Astrocyte of the hippocampus (primary cell): ENCODE measurements around the gene FMO2.
A peak's percentile ranks its signal among the peaks of the same experiment; 100 is the strongest.

Experiments
- DNase-seq: peaks from one replicate; pipeline ENCODE4 v3.0.0; 2011; ENCODE audit warnings: low read depth, low spot score

FMO2 gene, protein sequence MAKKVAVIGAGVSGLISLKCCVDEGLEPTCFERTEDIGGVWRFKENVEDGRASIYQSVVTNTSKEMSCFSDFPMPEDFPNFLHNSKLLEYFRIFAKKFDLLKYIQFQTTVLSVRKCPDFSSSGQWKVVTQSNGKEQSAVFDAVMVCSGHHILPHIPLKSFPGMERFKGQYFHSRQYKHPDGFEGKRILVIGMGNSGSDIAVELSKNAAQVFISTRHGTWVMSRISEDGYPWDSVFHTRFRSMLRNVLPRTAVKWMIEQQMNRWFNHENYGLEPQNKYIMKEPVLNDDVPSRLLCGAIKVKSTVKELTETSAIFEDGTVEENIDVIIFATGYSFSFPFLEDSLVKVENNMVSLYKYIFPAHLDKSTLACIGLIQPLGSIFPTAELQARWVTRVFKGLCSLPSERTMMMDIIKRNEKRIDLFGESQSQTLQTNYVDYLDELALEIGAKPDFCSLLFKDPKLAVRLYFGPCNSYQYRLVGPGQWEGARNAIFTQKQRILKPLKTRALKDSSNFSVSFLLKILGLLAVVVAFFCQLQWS

GRCh38 chr1:171185091-171185490 is at the start of gene FMO2:
FMO2 (plus strand) TSS chr1:171185300; CDS start chr1:171185714, 414 bp downstream.
- DNase-seq: peak; percentile 16

GRCh38 chr1:171137580-171137979 is 47.5 kb upstream of the FMO2 start:
- DNase-seq: no peak

DNA sequence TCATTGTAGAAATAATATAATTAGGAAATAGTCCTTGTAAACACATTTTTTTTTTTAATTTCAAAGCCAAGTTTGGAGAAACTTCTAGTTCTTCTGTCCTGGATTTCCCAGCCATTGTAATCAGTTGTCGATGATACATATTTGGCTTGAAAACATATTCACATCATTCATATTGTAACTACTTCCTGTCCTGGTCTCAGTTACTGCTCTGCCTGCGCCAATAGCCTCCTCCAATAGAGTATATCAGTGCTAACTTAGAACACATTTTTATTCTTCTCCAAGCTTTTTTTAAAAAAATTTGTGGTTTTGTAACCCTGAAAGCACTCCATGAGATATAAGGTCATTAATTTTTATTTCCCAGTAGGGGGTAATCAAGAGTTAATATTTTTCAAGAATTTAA is 46.1 kb upstream of the FMO2 start:
- DNase-seq: no peak

DNA sequence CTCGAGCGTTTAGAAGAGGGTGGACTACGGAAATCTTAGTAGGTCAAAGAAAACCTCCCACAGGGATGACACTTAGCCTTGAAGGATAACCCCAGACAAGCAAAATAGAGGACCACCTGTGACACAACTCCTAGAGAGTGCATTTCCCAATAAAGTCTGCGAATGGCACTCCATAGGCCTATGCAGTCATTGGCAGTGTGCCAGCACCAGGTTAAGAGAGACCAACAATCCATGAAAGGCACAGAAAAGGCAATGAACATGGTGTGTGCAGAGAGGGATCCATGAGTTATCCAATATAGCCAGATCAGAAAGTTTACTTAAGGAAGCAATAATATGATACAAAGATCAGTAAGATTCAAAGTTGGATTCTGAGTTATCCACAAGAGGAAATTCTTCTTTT is 45.2 kb upstream of the FMO2 start:
- DNase-seq: no peak

DNA sequence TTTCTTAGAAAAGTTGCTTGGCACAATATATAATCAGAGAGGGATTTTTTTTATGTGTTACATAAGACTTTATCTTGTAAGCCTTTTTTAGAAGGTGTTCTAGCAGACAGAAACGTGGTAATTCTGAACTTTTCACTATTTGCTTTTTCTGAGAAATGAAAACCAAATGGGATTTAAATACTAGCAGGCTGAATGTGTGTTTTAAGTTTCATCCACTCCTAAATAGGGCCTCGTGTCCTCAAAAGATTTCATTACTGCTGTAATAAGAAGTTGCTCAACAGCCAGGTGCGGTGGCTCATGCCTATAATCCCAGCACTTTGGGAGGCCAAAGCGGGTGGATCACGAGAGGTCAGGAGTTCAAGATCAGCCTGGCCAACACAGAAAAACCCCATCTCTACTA is 44.7 kb upstream of the FMO2 start:
- no peak for DNase-seq

GRCh38 chr1:171140956-171141687 is 44.0 kb upstream of the FMO2 start:
- DNase-seq: no peak

DNA sequence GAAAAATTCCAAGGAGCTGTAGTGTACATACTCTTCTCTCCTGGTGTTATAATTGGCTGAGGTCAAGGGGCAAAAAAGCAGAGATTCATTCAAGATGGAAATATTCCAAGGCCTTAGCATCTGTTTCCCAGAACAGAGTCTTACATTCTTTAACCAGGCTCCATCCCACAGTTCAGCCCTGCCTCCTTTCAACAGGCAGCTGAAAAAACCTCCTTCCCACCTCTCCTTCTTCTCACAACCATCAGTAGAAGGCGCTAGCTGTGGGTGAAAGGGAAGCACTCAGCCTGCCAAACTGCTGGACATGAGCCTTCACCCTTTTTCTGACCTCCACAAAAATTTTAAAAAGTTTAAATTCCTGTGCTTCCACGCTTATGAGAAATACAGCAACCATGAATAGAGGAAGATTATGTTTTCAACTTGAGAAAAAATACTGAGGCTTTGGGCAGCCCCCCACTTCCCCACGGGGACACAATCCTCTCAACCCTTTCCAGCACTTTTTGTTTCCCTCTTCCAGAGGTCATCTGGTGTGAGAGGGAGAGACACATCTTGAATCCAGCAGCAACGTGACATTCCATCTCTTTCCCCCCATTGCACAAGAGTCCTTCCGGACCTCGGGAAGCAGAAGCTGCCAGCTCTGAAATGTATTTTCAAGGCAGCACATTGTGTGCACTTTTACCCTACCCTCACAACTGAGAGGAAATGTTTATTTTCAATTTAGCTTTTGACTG is 43.2 kb upstream of the FMO2 start:
- DNase-seq: peak; percentile 92

GRCh38 chr1:171142416-171143385 is 42.4 kb upstream of the FMO2 start:
- peak; percentile 91 for DNase-seq

DNA sequence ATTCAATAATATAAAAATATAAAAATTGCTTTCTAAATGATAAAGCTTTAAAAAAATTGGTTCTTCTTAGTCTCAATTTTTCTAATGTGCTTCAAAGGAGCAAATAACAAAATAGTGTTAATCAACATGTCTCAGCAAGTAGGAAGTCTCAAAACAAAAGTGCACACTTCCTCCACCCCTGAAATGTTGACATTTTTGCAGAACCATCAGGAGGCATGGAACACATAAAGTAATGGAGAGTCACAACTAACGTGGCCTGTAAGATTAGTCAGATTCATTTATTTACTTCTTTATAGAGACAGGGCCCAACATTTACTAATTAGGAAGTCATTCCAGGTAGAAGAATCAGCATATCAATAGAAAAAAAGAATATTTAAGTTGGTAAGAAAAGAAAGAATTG is 34.9 kb upstream of the FMO2 start:
- no peak for DNase-seq

- peak; percentile 24 for DNase-seq
These were observed 32.6 kb upstream of the FMO2 start for GRCh38 chr1:171152549-171152948.

DNA sequence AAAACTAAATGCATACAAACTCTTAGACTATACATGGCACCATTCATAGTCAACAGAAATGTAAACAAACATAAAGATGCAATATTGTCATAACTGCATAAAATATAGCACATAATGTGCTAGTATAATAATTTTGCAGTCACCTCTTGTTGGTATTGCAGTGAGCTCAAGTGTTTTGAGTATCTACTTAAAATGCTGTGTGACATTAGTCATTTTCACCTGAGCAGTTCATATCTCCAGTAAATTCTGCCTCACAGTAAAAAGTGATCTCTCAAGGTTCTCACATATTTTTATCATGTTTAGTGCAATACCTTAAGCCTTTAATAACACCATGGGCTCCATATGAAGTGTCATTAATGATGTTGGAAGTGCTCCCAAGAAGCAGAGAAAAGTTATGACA is 29.6 kb upstream of the FMO2 start:
- DNase-seq: no peak

- DNase-seq: peak; percentile 8
These were observed 27.0 kb upstream of the FMO2 start for GRCh38 chr1:171158096-171158495.

DNA sequence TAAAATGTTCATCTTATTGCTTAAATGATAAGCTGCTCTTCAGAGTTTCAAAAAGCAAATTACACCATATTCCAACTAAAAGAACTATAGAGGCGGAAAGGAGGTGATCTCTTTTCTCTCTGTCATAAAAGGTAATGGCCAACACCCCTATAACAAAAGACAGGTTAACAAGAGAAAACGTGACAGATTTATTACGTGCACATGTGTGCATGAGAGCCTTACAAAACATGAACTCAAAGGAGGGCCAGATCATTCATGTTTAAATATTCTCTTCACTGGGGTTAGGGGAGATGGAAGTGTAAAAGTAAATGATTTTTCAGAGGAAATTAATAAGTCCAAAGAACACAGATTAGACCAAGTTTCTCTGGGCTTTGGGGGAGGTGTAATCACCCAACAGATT is 26.5 kb upstream of the FMO2 start:
- DNase-seq: no peak

GRCh38 chr1:171159148-171159547 is 26.0 kb upstream of the FMO2 start:
- no peak for DNase-seq

GRCh38 chr1:171160211-171160610 is 24.9 kb upstream of the FMO2 start:
- DNase-seq: no peak

GRCh38 chr1:171160639-171161354 is 24.3 kb upstream of the FMO2 start:
- no peak for DNase-seq

GRCh38 chr1:171161431-171161830 is 23.7 kb upstream of the FMO2 start:
- DNase-seq: no peak

- DNase-seq: no peak
These were observed 18.7 kb upstream of the FMO2 start for GRCh38 chr1:171166361-171166760.

GRCh38 chr1:171167785-171168184 is 17.3 kb upstream of the FMO2 start:
- DNase-seq: no peak

DNA sequence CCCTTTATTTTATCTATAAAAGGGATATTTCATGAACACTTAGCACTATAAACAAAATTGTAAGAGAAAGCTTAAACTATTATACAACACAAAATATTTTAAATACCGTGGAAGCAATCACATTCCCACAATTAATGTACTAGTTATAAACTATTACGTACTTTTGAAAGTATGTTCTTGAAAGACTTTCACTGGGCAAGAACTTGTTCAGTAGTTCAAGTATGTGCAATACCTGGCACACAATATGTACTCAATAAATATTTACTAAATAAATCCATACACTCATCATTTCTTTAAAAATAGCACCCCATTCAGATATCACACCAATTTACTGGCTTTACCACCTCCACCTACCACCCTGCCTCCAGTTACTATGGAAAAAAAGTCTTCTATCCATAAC is 12.6 kb upstream of the FMO2 start:
- no peak for DNase-seq
